Measurements from ENCODE around the gene LRRD1.

GRCh38 chr7:92177362-92177761 lies 1.6 kb downstream of the LRRD1 start:
- TF ChIP-seq CTCF (IDR thresholded peaks at IDR 0.05; ENCODE audit: control extremely low read depth in 1 of 3, insufficient read depth in 1 of 3, low read depth in 1 of 3, low read length in 3 of 3) = no peak
- no peak for TF ChIP-seq POLR2AphosphoS5 (IDR thresholded peaks at IDR 0.05; ENCODE audit: low read depth, low read length)
- TF ChIP-seq TCF12 (IDR thresholded peaks at IDR 0.05; ENCODE audit: low read depth, low read length) = no peak
- TF ChIP-seq EP300 (IDR thresholded peaks at IDR 0.05; ENCODE audit: borderline replicate concordance in 1 of 2, low read depth in 2 of 2, low read length in 2 of 2) = no peak
- no peak for TF ChIP-seq POLR2A (IDR thresholded peaks at IDR 0.05; ENCODE audit: control extremely low read depth in 1 of 2, low read depth in 2 of 2, low read length in 2 of 2)
- TF ChIP-seq GABPA (IDR thresholded peaks at IDR 0.05; ENCODE audit: borderline replicate concordance, insufficient read depth, low read length) = no peak
- no peak for TF ChIP-seq YY1 (IDR thresholded peaks at IDR 0.05; ENCODE audit: low read depth, low read length)
- no peak for TF ChIP-seq MAX (IDR thresholded peaks at IDR 0.05)
- no peak for TF ChIP-seq CREB1 (IDR thresholded peaks at IDR 0.05)
- no peak for TF ChIP-seq RAD21 (IDR thresholded peaks at IDR 0.05 in 1 of 2, conservative IDR thresholded peaks at IDR 0.05 in 1 of 2; ENCODE audit: low read depth in 2 of 2, low read length in 2 of 2)
- TF ChIP-seq KDM4A (IDR thresholded peaks at IDR 0.05; ENCODE audit: low read depth, low read length, severe bottlenecking) = no peak
- TF ChIP-seq TBP (IDR thresholded peaks at IDR 0.05; ENCODE audit: low read depth, low read length) = no peak
